CD4-positive, alpha-beta T cell treated with Interleukin-6 at 100 ng/mL for 8 hours (primary cell): Measurements from ENCODE around the gene AFF2.

Source experiments
- DNase-seq: peaks from one replicate; pipeline ENCODE4 v3.0.0-alpha.2; 2020; ENCODE audit warnings: mixed read lengths, low spot score

AFF2 gene

DNA sequence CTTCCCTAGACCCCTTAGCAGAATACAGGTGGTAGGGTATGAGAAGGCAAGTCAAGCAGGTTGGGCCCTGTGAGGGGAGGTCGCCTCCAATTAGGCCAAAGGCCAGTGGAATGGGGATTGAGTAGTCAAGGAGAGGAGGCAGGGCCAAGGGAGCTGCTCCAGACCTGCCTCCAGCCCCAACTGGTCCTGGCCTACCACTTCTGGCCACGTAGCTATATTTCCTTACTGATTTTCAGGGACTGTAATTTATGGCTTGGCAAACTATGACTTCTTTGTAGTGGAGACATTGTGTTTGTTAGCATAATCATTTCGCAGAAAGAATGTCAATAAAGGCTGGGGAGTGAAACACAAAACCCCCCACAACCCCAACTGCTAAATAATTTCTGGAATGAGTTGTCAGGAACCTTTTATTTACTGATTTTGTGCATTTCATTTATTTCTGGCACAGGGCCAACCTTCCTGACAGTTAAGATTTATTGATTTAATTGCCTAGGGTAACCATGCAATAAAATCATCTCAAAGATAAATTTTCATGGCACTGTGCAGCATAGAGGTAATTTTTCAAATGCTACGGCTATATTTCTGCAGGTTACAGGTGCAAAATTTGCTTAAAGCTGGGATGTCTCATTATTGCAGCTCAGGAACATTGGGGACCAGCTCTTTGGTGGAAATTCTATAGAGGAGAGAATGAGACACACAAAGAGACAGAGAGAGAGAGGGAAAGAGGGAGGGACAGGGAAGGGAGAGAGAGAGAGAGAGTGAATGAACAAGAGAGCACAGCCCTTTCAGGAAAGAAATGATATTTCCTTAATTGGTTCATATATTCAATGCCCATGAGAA lies 509.8 kb downstream of the AFF2 start:
- DNase-seq, result no peak

DNA sequence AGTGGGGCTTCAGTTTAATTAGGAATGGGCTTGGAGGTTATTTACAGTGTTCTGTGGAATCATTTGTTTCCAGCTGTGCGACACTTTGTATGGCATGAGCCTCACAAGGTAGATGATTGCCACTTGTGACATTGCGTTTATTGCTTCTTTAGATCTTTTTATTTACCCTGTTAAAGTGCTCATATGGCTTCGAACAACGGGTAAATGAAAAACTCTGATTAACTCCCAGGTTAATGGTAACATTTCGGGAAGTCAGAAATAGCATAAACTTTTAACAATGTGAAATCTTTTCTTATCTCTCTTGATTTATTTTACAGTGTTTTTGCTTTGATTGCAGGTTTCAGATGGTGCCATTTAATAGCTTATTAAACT lies 510.4 kb downstream of the AFF2 start:
- DNase-seq, result no peak

DNA sequence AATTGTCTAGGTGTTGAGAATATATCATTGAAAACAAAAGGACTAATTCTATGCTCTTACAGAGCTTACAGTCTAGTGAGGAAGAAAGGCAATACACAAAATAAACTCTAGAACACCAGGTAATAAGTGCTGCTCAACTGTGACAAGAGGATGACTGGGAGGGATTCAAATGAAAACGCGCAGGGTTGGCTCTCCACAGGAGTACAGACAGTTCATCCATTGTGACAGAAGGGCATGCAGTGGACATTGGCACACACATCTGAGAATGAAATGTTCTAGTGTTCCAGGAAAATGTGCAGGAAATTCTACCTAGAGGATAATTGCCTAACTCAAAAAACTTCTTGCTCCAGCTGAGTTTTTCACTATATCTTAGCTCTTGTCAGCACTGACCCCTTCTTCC lies 512.7 kb downstream of the AFF2 start:
- DNase-seq, result no peak

DNA sequence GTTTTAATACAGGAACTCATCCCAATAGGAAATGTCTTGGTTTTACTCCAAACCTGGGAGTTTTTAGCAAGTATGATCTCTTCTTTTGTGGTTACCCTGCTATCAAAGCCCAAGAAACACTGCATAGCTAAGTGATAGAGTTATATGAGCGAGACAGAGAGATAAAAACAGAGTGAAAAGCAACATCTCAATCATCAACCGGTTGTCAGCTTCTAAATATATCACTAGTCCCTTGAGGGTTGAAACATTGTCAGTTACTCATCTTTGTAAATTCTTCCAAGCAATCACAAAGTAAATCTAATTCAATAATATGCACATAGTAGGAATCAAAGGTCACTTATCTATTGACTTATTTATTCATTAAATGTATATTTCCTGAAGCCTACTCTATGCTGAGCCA lies 520.7 kb downstream of the AFF2 start:
- no peak for DNase-seq

DNA sequence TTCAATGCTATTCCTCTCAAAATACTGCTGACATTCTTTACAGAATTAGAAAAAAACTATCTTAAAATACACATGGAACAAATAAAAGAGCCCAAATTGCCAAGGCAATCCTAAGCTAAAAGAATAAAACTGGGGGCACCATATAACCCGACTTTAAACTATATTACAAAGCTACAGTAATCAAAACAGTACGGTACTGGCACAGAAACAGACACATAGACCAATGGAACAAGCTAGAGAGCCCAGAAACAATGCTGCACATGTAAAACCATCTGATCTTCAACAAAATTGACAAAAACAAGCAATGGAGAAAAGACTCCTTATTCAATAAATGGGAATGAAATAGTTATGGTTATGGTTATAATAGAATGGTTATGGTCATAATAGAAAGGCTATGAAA lies 522.1 kb downstream of the AFF2 start:
- no peak for DNase-seq

DNA sequence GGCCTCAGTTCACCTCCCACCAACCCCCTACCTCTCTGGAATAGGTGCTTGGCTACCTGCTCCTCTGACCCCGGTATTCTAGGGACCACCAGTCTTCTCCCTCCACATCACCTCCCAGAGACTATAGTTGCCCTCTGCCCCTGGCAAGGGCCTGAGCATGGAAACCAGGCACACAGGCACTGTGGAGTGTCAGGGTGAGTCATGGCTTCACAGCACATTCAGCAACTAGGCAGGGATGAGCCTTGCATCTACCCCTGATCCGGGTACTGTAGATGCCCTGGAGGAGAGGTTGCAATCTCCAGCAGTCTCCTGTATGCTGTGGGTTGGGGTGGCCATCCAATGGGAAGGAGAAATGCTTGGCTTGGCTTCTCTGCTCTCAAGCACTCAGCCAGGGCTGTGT lies 532.0 kb downstream of the AFF2 start:
- no peak for DNase-seq

DNA sequence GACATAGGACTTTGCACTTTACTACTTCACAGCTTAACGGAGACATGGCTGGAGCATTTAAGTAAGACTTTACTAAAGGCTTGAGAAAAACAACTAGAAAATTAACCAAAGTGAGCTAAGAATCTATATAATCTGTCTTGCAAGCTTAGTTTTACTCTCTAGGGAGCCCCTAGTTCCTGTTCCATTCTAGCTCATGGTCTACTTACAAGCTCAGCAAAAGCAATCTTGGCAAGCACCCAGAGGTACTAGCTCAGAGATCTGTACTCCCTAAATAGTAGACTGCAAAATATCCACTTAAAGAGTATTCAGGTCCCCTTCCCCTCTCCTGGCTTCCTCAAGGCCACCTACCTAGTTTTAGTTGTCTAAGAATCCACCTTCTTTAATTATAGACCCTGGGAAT lies 535.7 kb downstream of the AFF2 start:
- DNase-seq, result no peak

DNA sequence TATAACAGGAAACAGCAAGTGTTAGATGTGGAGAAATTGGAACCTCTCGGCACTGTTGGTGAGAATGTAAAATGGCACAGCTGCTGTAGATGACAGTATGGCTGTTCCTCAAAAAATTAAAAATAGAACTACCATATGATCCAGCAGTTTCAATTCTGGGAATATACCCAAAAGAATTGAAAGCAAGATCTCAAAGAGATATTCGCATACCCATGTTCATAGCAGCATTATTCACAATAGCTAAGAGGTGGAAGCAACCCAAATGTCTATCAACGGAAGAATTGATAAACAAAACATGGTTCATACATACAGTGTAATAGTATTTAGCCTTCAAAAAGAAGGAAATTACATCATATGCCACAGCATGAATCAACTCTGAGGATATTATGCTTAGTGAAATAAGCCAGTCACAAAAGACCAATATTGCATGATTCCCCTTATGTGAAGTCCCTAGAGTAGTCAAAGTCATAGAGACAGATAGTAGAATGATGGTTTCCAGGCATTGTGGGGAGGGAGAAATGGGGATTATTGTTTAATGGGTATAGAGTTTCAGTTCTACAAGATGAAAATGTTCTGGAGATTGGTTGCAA lies 537.0 kb downstream of the AFF2 start:
- no peak for DNase-seq

DNA sequence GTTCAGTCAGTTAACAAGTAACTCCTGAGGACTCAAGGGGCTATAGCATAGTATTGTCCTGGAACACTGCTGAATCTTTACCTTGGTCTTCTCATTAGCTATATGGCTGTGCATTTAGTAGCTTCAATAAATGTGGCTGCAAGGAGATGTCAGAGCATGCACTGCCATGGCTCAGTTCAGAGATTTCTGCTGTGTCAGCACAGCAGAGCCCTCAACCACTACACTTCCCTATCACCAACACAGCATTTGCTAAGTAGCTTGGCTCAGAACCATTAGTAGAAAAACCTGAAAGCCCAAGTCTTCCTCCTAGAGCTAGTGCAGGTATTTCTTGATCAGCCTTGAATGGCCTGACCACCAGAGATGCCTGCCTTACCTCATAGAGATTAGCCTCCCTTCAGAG lies 538.6 kb downstream of the AFF2 start:
- no peak for DNase-seq

DNA sequence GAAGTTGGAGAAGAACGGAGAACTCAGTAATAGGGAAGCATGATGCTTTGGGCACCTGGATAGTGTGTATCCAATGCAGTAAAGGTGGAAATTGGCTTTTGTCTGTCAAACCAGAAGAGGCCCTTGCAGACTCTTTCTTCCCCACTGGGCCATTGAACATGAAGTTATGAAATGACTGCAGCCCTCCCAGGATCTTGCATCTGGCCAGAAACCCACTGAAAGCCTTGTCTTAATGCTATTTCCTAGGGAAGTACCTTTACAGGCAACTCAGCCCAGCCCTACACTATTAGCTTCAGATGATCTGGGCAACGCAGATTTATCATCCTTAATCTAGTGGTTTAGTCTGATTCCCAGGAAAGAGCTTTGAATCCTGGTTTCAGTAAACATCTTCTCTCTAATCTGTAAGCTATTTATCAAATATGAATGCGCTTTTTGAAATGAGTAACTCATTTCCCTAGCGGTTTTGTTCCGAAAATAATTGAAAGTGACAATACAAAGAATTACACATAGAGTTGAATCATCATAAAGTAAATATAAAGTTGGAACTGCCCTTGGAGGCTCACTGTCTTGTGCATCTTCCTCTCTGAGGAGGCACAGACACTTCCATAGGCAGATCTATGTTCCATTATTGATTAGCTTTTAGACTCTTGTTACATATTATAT lies 540.6 kb downstream of the AFF2 start:
- no peak for DNase-seq

DNA sequence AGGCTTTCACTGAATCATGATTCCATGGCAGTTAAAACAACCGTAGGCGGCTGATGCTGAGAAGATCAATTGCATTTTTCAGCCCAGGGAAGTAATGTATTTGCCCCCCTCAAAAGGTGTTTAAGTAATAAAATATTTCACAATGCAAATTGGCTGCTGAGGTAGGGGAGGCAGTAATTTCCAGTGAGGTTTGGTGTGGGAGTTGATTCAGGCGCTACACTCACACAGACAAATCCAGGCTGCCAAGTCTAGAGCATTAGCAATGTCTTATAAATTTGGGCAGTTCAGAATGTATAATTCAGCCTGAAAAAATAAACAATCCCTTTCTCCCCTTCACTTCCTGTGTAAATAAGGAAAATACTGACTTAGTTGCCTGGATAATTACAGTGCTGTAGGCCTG lies 543.0 kb downstream of the AFF2 start:
- no peak for DNase-seq

DNA sequence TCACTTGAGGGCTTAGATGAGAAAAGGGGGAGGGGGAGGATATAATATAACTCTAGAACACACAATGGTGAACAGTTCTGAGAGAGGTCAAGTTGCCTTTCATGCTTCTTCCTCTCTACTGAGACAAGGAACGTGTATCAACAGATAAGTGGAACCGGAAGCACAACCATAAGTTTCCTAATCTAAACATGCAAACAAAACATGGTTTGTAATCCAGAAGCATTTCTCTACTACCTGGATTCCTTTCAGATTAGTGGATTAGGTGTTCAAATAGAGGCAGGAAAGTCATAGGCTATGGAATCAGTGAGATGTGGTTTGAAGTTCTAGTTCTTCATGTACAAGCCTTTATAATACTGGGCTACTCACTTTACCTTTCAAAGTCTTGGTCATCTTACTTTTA lies 544.1 kb downstream of the AFF2 start:
- DNase-seq, result no peak

DNA sequence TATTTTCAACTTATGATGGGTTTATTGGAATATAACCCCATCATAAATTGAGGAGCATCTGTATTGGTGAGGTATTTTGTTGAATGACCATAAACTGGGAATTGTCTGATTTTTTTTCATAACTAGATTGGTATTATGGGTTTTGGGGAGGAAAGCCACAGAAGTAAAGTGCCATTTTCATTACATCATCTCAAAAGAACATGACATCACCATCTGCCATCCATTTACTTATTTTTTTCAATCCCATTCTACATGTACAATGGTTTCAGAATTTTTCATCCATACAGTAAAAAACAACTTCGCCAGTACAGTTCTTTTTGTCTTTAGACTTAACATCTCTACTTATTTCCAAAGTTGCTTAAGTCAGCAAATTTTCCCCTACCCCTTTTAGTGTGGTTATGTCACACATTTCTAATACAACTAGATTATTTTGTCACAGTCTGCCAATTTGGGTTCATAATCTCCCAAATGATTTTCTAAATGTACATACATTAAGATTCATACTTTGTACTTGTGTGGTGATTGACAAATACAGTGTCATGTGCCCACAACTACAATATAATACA lies 545.3 kb downstream of the AFF2 start:
- no peak for DNase-seq
